Activated CD4-positive, CD25-positive, alpha-beta regulatory T cell treated with anti-CD3 and anti-CD28 coated beads, Interleukin-2, amount 50 U/mL, for 24 hours (primary cell): ENCODE data around the gene ARPC5L.
A peak's percentile ranks its signal among the peaks of the same experiment; 100 is the strongest.
"Not testable (repeated sequence)": the region's sequence is repeated elsewhere in the genome, so short reads cannot be mapped to it uniquely, and the experiment has no call there.

Source experiments
- ATAC-seq, 2 donors: fragments of 150-1000 bp; cut with Tn5 transposase; one replicate each; pipeline ENCODE4 v1.10.0; 2021; ENCODE audit warnings: mild to moderate bottlenecking in 1 of 2, moderate library complexity in 1 of 2

ARPC5L gene

GRCh38 chr9:124861342-124862229, at the start of gene ARPC5L, which contains the start of gene RPL35:
Gene ARPC5L, plus strand, starts transcription at chr9:124862130. Its CDS starts 7,161 bp downstream, at chr9:124869291.
Gene RPL35, minus strand, starts transcription at chr9:124861957. Its CDS starts 45 bp downstream, at chr9:124861912.
- peak; percentile 94 to 96 for ATAC-seq

- ATAC-seq, result no peak
Measured at GRCh38 chr9:124812441-124812876, 49.5 kb upstream of the ARPC5L start.

GRCh38 chr9:124813041-124813440, 48.9 kb upstream of the ARPC5L start:
- ATAC-seq, result no peak

GRCh38 chr9:124813501-124814163, 48.3 kb upstream of the ARPC5L start:
- ATAC-seq, result no peak

- ATAC-seq, result no peak
Measured at GRCh38 chr9:124814164-124814535, 47.8 kb upstream of the ARPC5L start.

- ATAC-seq, result no peak
Measured at GRCh38 chr9:124815601-124816000, 46.3 kb upstream of the ARPC5L start.

GRCh38 chr9:124818431-124819281, 43.3 kb upstream of the ARPC5L start:
- ATAC-seq, result peak in 1 of 2 donors; percentile 78

GRCh38 chr9:124820698-124821623, 41.0 kb upstream of the ARPC5L start:
- no peak for ATAC-seq

GRCh38 chr9:124828489-124829333, 33.2 kb upstream of the ARPC5L start:
- ATAC-seq, result no peak

- no peak for ATAC-seq
Measured at GRCh38 chr9:124829334-124829669, 32.6 kb upstream of the ARPC5L start.

- ATAC-seq, result no peak
Measured at GRCh38 chr9:124830593-124830992, 31.3 kb upstream of the ARPC5L start.

- no peak for ATAC-seq
Measured at GRCh38 chr9:124831642-124832364, 30.1 kb upstream of the ARPC5L start.

- ATAC-seq, result peak; percentile 51 to 53
Measured at GRCh38 chr9:124834591-124834990, 27.3 kb upstream of the ARPC5L start.

GRCh38 chr9:124835026-124835557, 26.8 kb upstream of the ARPC5L start:
- ATAC-seq, result no peak

GRCh38 chr9:124838132-124838531, 23.8 kb upstream of the ARPC5L start:
- ATAC-seq, result not testable (repeated sequence)

- ATAC-seq, result not testable (repeated sequence)
Measured at GRCh38 chr9:124838567-124839275, 23.2 kb upstream of the ARPC5L start.

- ATAC-seq, result no peak
Measured at GRCh38 chr9:124839612-124840299, 22.2 kb upstream of the ARPC5L start.

- ATAC-seq, result no peak
Measured at GRCh38 chr9:124840300-124840833, 21.6 kb upstream of the ARPC5L start.
